B cell (primary cell): ENCODE results near the gene CTIF.

ENCODE experiments used
- EZH2 ChIP-seq: IDR thresholded peaks from 2 replicates; pipeline ENCODE4 v1.6.1; 2012; ENCODE audit warnings: borderline replicate concordance, low read depth, mild to moderate bottlenecking, moderate library complexity, low read length; ENCODE audit not compliant: insufficient read depth, poor library complexity, severe bottlenecking
- TF ChIP-seq, protein P1 (sequence below): fragments of 200-600 bp; IDR thresholded peaks from one replicate; pipeline ENCODE4 v1.8.0; 2022; ENCODE audit warnings: antibody characterized with exemption, mild to moderate bottlenecking

DNA sequence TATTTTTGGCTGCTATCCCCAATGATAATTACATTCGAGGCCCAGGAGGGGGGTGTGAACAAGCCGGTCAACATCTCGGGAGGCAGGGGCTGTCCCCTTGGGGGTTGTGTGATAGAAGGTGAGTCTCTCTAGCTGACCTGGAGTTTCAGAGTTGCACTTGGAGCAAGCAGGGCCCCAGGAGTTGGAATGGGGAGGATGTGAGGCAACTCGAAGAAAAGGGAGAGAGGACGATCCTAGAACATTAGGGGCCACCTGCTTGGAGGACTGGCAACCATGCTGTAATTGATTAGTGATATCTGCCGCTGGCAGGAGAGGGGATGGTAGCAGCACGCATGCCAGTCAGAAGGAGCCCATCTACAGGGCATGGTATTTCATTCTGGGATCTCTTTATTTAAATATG is 122.6 kb downstream of the CTIF start:
- TF ChIP-seq, protein P1, sequence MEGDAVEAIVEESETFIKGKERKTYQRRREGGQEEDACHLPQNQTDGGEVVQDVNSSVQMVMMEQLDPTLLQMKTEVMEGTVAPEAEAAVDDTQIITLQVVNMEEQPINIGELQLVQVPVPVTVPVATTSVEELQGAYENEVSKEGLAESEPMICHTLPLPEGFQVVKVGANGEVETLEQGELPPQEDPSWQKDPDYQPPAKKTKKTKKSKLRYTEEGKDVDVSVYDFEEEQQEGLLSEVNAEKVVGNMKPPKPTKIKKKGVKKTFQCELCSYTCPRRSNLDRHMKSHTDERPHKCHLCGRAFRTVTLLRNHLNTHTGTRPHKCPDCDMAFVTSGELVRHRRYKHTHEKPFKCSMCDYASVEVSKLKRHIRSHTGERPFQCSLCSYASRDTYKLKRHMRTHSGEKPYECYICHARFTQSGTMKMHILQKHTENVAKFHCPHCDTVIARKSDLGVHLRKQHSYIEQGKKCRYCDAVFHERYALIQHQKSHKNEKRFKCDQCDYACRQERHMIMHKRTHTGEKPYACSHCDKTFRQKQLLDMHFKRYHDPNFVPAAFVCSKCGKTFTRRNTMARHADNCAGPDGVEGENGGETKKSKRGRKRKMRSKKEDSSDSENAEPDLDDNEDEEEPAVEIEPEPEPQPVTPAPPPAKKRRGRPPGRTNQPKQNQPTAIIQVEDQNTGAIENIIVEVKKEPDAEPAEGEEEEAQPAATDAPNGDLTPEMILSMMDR = no peak
- no peak for TF ChIP-seq EZH2
